Astrocyte (in vitro differentiated cells and primary cell): ENCODE measurements around the gene TPPP3. TPM values are rescaled to one million over a fixed set of nuclear protein-coding genes. Genes with fewer than 3 reads are reported as not detected.

Source experiments
- DNase-seq: peaks from one replicate; pipeline ENCODE4 v3.0.0-alpha.2; 2010; ENCODE audit warnings: low read depth
- FAIRE-seq: peaks from 2 replicates; lab custom pipeline; 2011; peaks lifted over from hg19 to GRCh38; lab: Jason Lieb, UNC
- H2AFZ ChIP-seq: 2 replicates; pipeline ENCODE4 v1.6.0; 2012; ENCODE audit warnings: low read depth, low read length, inconsistent platforms
- H3K27ac ChIP-seq: 2 replicates; pipeline ENCODE4 v1.5.1; 2011; ENCODE audit warnings: low read depth, low read length, inconsistent platforms
- H3K27me3 ChIP-seq: 2 replicates; pipeline ENCODE4 v1.6.0; 2011; ENCODE audit warnings: low read length, inconsistent platforms; ENCODE audit not compliant: insufficient read depth
- H3K36me3 ChIP-seq: 2 replicates; pipeline ENCODE4 v1.5.1; 2011; ENCODE audit warnings: low read length, inconsistent platforms; ENCODE audit not compliant: insufficient read depth
- H3K4me1 ChIP-seq: 2 replicates; pipeline ENCODE4 v1.5.1; 2011; ENCODE audit warnings: low read length, inconsistent platforms; ENCODE audit not compliant: insufficient read depth
- H3K4me2 ChIP-seq: 2 replicates; pipeline ENCODE4 v1.6.0; 2012; ENCODE audit warnings: low read length, inconsistent platforms
- H3K4me3 ChIP-seq: 2 replicates; pipeline ENCODE4 v1.5.1; 2011; ENCODE audit warnings: low read depth, mild to moderate bottlenecking, low read length, inconsistent platforms; ENCODE audit not compliant: insufficient read depth
- H3K79me2 ChIP-seq: 2 replicates; pipeline ENCODE4 v1.6.0; 2012; ENCODE audit warnings: mild to moderate bottlenecking, low read length, inconsistent platforms; ENCODE audit not compliant: insufficient read depth
- H3K9ac ChIP-seq: 2 replicates; pipeline ENCODE4 v1.6.0; 2012; ENCODE audit warnings: mild to moderate bottlenecking, low read length, inconsistent platforms
- H3K9me3 ChIP-seq: 2 replicates; pipeline ENCODE4 v1.5.1; 2012; ENCODE audit warnings: low read depth, mild to moderate bottlenecking, low read length, inconsistent platforms; ENCODE audit not compliant: insufficient read depth
- H4K20me1 ChIP-seq: 2 replicates; pipeline ENCODE4 v1.6.0; 2012; ENCODE audit warnings: low read length, inconsistent platforms; ENCODE audit not compliant: insufficient read depth
- H3K27ac Mint-ChIP-seq: one replicate; pipeline ENCODE4 v1.8.0; 2021; ENCODE audit warnings: mild to moderate bottlenecking, mixed read lengths; ENCODE audit not compliant: unreplicated experiment
- H3K27me3 Mint-ChIP-seq: one replicate; pipeline ENCODE4 v1.8.0; 2021; ENCODE audit warnings: low read depth, mixed read lengths; ENCODE audit not compliant: unreplicated experiment
- H3K36me3 Mint-ChIP-seq: one replicate; pipeline ENCODE4 v1.8.0; 2021; ENCODE audit warnings: low read depth, mixed read lengths; ENCODE audit not compliant: unreplicated experiment
- H3K4me1 Mint-ChIP-seq: one replicate; pipeline ENCODE4 v1.8.0; 2021; ENCODE audit warnings: low read depth, mixed read lengths; ENCODE audit not compliant: unreplicated experiment
- H3K4me3 Mint-ChIP-seq: one replicate; pipeline ENCODE4 v1.8.0; 2021; ENCODE audit warnings: mild to moderate bottlenecking, moderate library complexity, mixed read lengths; ENCODE audit not compliant: unreplicated experiment
- H3K9me3 Mint-ChIP-seq: one replicate; pipeline ENCODE4 v1.8.0; 2021; ENCODE audit warnings: mild to moderate bottlenecking, mixed read lengths; ENCODE audit not compliant: unreplicated experiment
- CTCF ChIP-seq: IDR thresholded peaks from 2 replicates; pipeline ENCODE4 v1.5.1; 2011; ENCODE audit warnings: low read depth, mild to moderate bottlenecking, inconsistent platforms, low read length, moderate library complexity; ENCODE audit not compliant: insufficient read depth
- EZH2 ChIP-seq: IDR thresholded peaks from 2 replicates; pipeline ENCODE4 v1.6.1; 2012; ENCODE audit warnings: mild to moderate bottlenecking, low read length, inconsistent platforms; ENCODE audit not compliant: insufficient read depth
- total RNA-seq: library from RNA; stranded (reverse); gene quantifications from 2 replicates; pipeline ENCODE4 v1.2.1, GENCODE V29; 2021

Gene TPPP3
- total RNA-seq, 1 donor from 2014 or later: 0.75 TPM

GRCh38 chr16:67438098-67438791 is 44.9 kb upstream of the TPPP3 start:
- no peaks in the 10 kb centered on the region for H3K79me2 ChIP-seq
- H3K4me1 Mint-ChIP-seq: no peaks in the 10 kb centered on the region
- H3K27ac ChIP-seq: no peak overlapping the region
- H3K4me2 ChIP-seq: no peak overlapping the region
- H3K9ac ChIP-seq: no peak overlapping the region
- H3K36me3 Mint-ChIP-seq: peaks cover 30% of the 10 kb centered on the region
- H3K4me3 ChIP-seq: no peak overlapping the region
- peaks cover 4% of the 10 kb centered on the region for H3K27me3 Mint-ChIP-seq
- H3K4me1 ChIP-seq: no peaks in the 10 kb centered on the region
- no peak overlapping the region for H3K27ac Mint-ChIP-seq
- H4K20me1 ChIP-seq: peaks cover 34% of the 10 kb centered on the region
- no peaks in the 10 kb centered on the region for H3K9me3 Mint-ChIP-seq
- FAIRE-seq: no peak
- no peak for DNase-seq
- no peak overlapping the region for H2AFZ ChIP-seq
- H3K36me3 ChIP-seq: no peaks in the 10 kb centered on the region
- H3K9me3 ChIP-seq: no peaks in the 10 kb centered on the region
- TF ChIP-seq EZH2 (no peak), CTCF (no peak)
- H3K4me3 Mint-ChIP-seq: no peak overlapping the region
- H3K27me3 ChIP-seq: no peaks in the 10 kb centered on the region

- Histone ChIP-seq H3K79me2 (no peaks in the 10 kb centered on the region), H3K4me3 (no peak overlapping the region), H3K27me3 (no peaks in the 10 kb centered on the region), H3K27ac (no peak overlapping the region), H3K4me2 (no peak overlapping the region), H4K20me1 (peaks cover 30% of the 10 kb centered on the region), H3K9ac (no peak overlapping the region), H2AFZ (no peak overlapping the region), H3K9me3 (no peaks in the 10 kb centered on the region), H3K4me1 (no peaks in the 10 kb centered on the region), H3K36me3 (no peaks in the 10 kb centered on the region)
- Mint-ChIP-seq H3K27me3 (peaks cover 7% of the 10 kb centered on the region), H3K27ac (no peak overlapping the region), H3K36me3 (peaks cover 33% of the 10 kb centered on the region), H3K9me3 (no peaks in the 10 kb centered on the region), H3K4me3 (no peak overlapping the region), H3K4me1 (peaks cover under 1% of the 10 kb centered on the region)
- FAIRE-seq: no peak
- no peak for DNase-seq
- no peak for TF ChIP-seq EZH2
- TF ChIP-seq CTCF: no peak
These were observed 44.2 kb upstream of the TPPP3 start for GRCh38 chr16:67437513-67437912.

GRCh38 chr16:67436640-67437193 is 43.4 kb upstream of the TPPP3 start:
- no peak overlapping the region for H3K4me3 ChIP-seq
- peaks cover 30% of the 10 kb centered on the region for H4K20me1 ChIP-seq
- H3K27ac Mint-ChIP-seq: no peak overlapping the region
- H3K79me2 ChIP-seq: no peaks in the 10 kb centered on the region
- H3K4me1 ChIP-seq: no peaks in the 10 kb centered on the region
- H3K27me3 Mint-ChIP-seq: peaks cover 10% of the 10 kb centered on the region
- H3K4me1 Mint-ChIP-seq: peaks cover 3% of the 10 kb centered on the region
- FAIRE-seq: no peak
- TF ChIP-seq EZH2: no peak
- no peak for TF ChIP-seq CTCF
- H3K9me3 ChIP-seq: no peaks in the 10 kb centered on the region
- no peak overlapping the region for H3K4me3 Mint-ChIP-seq
- peaks cover under 1% of the 10 kb centered on the region for H3K27me3 ChIP-seq
- H3K9ac ChIP-seq: no peak overlapping the region
- H3K9me3 Mint-ChIP-seq: peaks cover 2% of the 10 kb centered on the region
- no peak overlapping the region for H2AFZ ChIP-seq
- H3K27ac ChIP-seq: no peak overlapping the region
- DNase-seq: no peak
- H3K36me3 Mint-ChIP-seq: peaks cover 35% of the 10 kb centered on the region
- no peaks in the 10 kb centered on the region for H3K36me3 ChIP-seq
- H3K4me2 ChIP-seq: no peak overlapping the region
